GM18517 (cell line): ENCODE data around the gene OTOP3.
"Not testable (repeated sequence)": the region's sequence is repeated elsewhere in the genome, so short reads cannot be mapped to it uniquely, and the experiment has no call there.

Experiments used
- ATAC-seq: cut with Tn5 transposase; IDR thresholded peaks from one replicate; pipeline ENCODE4 v1.9.1; 2021; ENCODE audit warnings: mild to moderate bottlenecking, moderate library complexity; ENCODE audit not compliant: unreplicated experiment

Gene OTOP3

GRCh38 chr17:74979408-74980146, 43.9 kb downstream of the OTOP3 start:
- ATAC-seq, result no peak

GRCh38 chr17:74981318-74981978, 45.8 kb downstream of the OTOP3 start:
- no peak for ATAC-seq

GRCh38 chr17:74981979-74982662, 46.4 kb downstream of the OTOP3 start:
- no peak for ATAC-seq

GRCh38 chr17:74982663-74983313, 47.1 kb downstream of the OTOP3 start:
- not testable (repeated sequence) for ATAC-seq

GRCh38 chr17:74986206-74986576, 50.5 kb downstream of the OTOP3 start:
- ATAC-seq, result no peak

GRCh38 chr17:74987418-74987908, 51.8 kb downstream of the OTOP3 start, which contains the start of gene CDR2L:
TSS of gene CDR2L (plus strand) at chr17:74987632. CDS start at chr17:74988044, 412 bp downstream.
- ATAC-seq, result no peak

- no peak for ATAC-seq
Observed at GRCh38 chr17:74987909-74988711, 52.4 kb downstream of the OTOP3 start.

GRCh38 chr17:74990581-74991105, 54.9 kb downstream of the OTOP3 start:
- ATAC-seq, result no peak

- no peak for ATAC-seq
Observed at GRCh38 chr17:74992223-74992622, 56.5 kb downstream of the OTOP3 start.

GRCh38 chr17:74994440-74994839, 58.7 kb downstream of the OTOP3 start:
- ATAC-seq, result no peak

- no peak for ATAC-seq
Observed at GRCh38 chr17:74995847-74996246, 60.1 kb downstream of the OTOP3 start.

GRCh38 chr17:74998783-74999182, 63.1 kb downstream of the OTOP3 start:
- no peak for ATAC-seq

GRCh38 chr17:74999523-74999922, 63.8 kb downstream of the OTOP3 start:
- no peak for ATAC-seq
